Hepatocyte (in vitro differentiated cells): Measurements from ENCODE around the gene CDC37L1.

Source experiments
- CTCF ChIP-seq: fragments of 200-600 bp; sonication (generic); IDR thresholded peaks from 2 replicates; pipeline ENCODE4 v1.5.1; 2016; ENCODE audit warnings: antibody characterized with exemption, mild to moderate bottlenecking; ENCODE audit not compliant: poor library complexity
- EZH2 ChIP-seq: fragments of 200-600 bp; sonication (generic); IDR thresholded peaks from 2 replicates; pipeline ENCODE4 v1.6.1; 2016; ENCODE audit warnings: antibody characterized with exemption, mild to moderate bottlenecking, borderline replicate concordance
- EZH2phosphoT487 ChIP-seq: fragments of 200-600 bp; sonication (generic); IDR thresholded peaks from one replicate; pipeline ENCODE4 v1.6.1; 2018; ENCODE audit warnings: antibody characterized with exemption, mild to moderate bottlenecking, low read depth, moderate library complexity; ENCODE audit not compliant: unreplicated experiment, severe bottlenecking

GRCh38 chr9:4661165-4661564, 18.2 kb upstream of the CDC37L1 start:
- TF ChIP-seq CTCF = no peak
- TF ChIP-seq EZH2 = no peak
- no peak for TF ChIP-seq EZH2phosphoT487
